ENCODE measurements around the gene CNTLN. TPM values are rescaled to one million over a fixed set of nuclear protein-coding genes. Genes with fewer than 3 reads are reported as not detected.

Gene CNTLN
- total RNA-seq, 1 donor: 17.7 TPM

- no peak overlapping the region for H3K4me2 ChIP-seq (ENCODE audit: insufficient read depth, low read length)
- H3K4me1 ChIP-seq (ENCODE audit: insufficient read depth, low read length): peaks cover 6% of the 10 kb centered on the region
- no peaks in the 10 kb centered on the region for H3K9me3 ChIP-seq (ENCODE audit: low read depth, low read length)
- TF ChIP-seq CTCF (IDR thresholded peaks at IDR 0.05; ENCODE audit: extremely low read depth, low read depth, low read length): no peak
- H3K36me3 ChIP-seq (ENCODE audit: insufficient read depth, low read length): no peaks in the 10 kb centered on the region
- no peak for DNase-seq (ENCODE audit: insufficient read length, low spot score, missing footprints)
- no peak overlapping the region for H2AFZ ChIP-seq (ENCODE audit: low read length)
- no peak overlapping the region for H3K27ac ChIP-seq (ENCODE audit: low read depth, low read length)
- H3K79me2 ChIP-seq (ENCODE audit: insufficient read depth, low read length): peaks cover 4% of the 10 kb centered on the region
- H3K4me3 ChIP-seq (ENCODE audit: insufficient read depth, low read length): no peak overlapping the region
- H3K27me3 ChIP-seq (ENCODE audit: insufficient read depth, low read length): no peaks in the 10 kb centered on the region
- H4K20me1 ChIP-seq (ENCODE audit: insufficient read depth, low read length): no peaks in the 10 kb centered on the region
These were observed 4.5 kb upstream of the CNTLN start for GRCh38 chr9:17130291-17130690.

GRCh38 chr9:17130725-17131124, 4.1 kb upstream of the CNTLN start:
- no peak for TF ChIP-seq CTCF (IDR thresholded peaks at IDR 0.05; ENCODE audit: extremely low read depth, low read depth, low read length)
- Histone ChIP-seq H3K4me3 (ENCODE audit: insufficient read depth, low read length) (no peak overlapping the region), H3K27me3 (ENCODE audit: insufficient read depth, low read length) (no peaks in the 10 kb centered on the region), H2AFZ (ENCODE audit: low read length) (no peak overlapping the region), H3K4me2 (ENCODE audit: insufficient read depth, low read length) (no peak overlapping the region), H4K20me1 (ENCODE audit: insufficient read depth, low read length) (no peaks in the 10 kb centered on the region), H3K79me2 (ENCODE audit: insufficient read depth, low read length) (peaks cover 9% of the 10 kb centered on the region), H3K27ac (ENCODE audit: low read depth, low read length) (no peak overlapping the region), H3K4me1 (ENCODE audit: insufficient read depth, low read length) (peaks cover 6% of the 10 kb centered on the region), H3K36me3 (ENCODE audit: insufficient read depth, low read length) (no peaks in the 10 kb centered on the region), H3K9me3 (ENCODE audit: low read depth, low read length) (no peaks in the 10 kb centered on the region)
- no peak for DNase-seq (ENCODE audit: insufficient read length, low spot score, missing footprints)

GRCh38 chr9:17131494-17131893, 3.3 kb upstream of the CNTLN start:
- Histone ChIP-seq H3K36me3 (ENCODE audit: insufficient read depth, low read length) (no peaks in the 10 kb centered on the region), H2AFZ (ENCODE audit: low read length) (no peak overlapping the region), H3K4me2 (ENCODE audit: insufficient read depth, low read length) (no peak overlapping the region), H3K79me2 (ENCODE audit: insufficient read depth, low read length) (peaks cover 16% of the 10 kb centered on the region), H3K4me1 (ENCODE audit: insufficient read depth, low read length) (peaks cover 6% of the 10 kb centered on the region), H3K27ac (ENCODE audit: low read depth, low read length) (no peak overlapping the region), H3K4me3 (ENCODE audit: insufficient read depth, low read length) (no peak overlapping the region), H3K27me3 (ENCODE audit: insufficient read depth, low read length) (no peaks in the 10 kb centered on the region), H3K9me3 (ENCODE audit: low read depth, low read length) (no peaks in the 10 kb centered on the region), H4K20me1 (ENCODE audit: insufficient read depth, low read length) (no peaks in the 10 kb centered on the region)
- DNase-seq (ENCODE audit: insufficient read length, low spot score, missing footprints): no peak
- TF ChIP-seq CTCF (IDR thresholded peaks at IDR 0.05; ENCODE audit: extremely low read depth, low read depth, low read length): no peak

GRCh38 chr9:17135295-17136160, 688 bp downstream of the CNTLN start:
- H3K27ac ChIP-seq (ENCODE audit: low read depth, low read length): peak overlapping the region; percentile 76
- H3K9me3 ChIP-seq (ENCODE audit: low read depth, low read length): no peaks in the 10 kb centered on the region
- H2AFZ ChIP-seq (ENCODE audit: low read length): peak overlapping the region; percentile 99
- H3K4me3 ChIP-seq (ENCODE audit: insufficient read depth, low read length): peak overlapping the region; percentile 99
- peak overlapping the region; percentile 95 for H3K4me2 ChIP-seq (ENCODE audit: insufficient read depth, low read length)
- peaks cover 49% of the 10 kb centered on the region for H3K79me2 ChIP-seq (ENCODE audit: insufficient read depth, low read length)
- H3K36me3 ChIP-seq (ENCODE audit: insufficient read depth, low read length): no peaks in the 10 kb centered on the region
- peak; percentile 89 for DNase-seq (ENCODE audit: insufficient read length, low spot score, missing footprints)
- no peaks in the 10 kb centered on the region for H3K27me3 ChIP-seq (ENCODE audit: insufficient read depth, low read length)
- H3K4me1 ChIP-seq (ENCODE audit: insufficient read depth, low read length): peaks cover 6% of the 10 kb centered on the region
- H4K20me1 ChIP-seq (ENCODE audit: insufficient read depth, low read length): no peaks in the 10 kb centered on the region
- TF ChIP-seq CTCF (IDR thresholded peaks at IDR 0.05; ENCODE audit: extremely low read depth, low read depth, low read length): no peak
